Measurements from ENCODE around the gene ZCCHC4. TPM values are rescaled to one million over a fixed set of nuclear protein-coding genes. Genes with fewer than 3 reads are reported as not detected.

The ZCCHC4 gene
- total RNA-seq, 1 experiment from 2014 or later: 13.1 TPM

DNA sequence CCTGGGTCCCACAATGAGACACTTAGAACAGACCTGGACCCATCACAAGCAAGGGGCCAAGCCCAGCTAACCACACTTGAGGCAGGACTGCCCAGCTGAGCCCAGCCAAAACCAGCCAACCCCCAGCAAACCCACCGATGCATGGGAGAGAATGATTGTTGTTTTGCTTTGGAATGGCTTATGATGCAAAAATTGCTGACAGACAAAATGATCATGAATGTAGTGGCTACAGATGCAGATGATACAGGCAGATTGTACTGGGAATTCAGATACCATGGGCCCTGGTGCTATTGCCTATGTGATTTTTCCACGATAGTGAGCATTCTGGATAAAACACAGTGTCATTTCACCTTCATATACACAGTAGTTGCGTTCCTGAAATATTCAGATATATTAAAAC, 9.0 kb upstream of the ZCCHC4 start:
- Mint-ChIP-seq H3K27me3 (ENCODE audit: insufficient read depth, unreplicated experiment) (no peaks in the 10 kb centered on the region), H3K4me1 (ENCODE audit: low read depth, unreplicated experiment) (peaks cover 7% of the 10 kb centered on the region), H3K27ac (ENCODE audit: unreplicated experiment) (no peak overlapping the region), H3K36me3 (ENCODE audit: insufficient read depth, unreplicated experiment) (peaks cover 6% of the 10 kb centered on the region), H3K9me3 (ENCODE audit: unreplicated experiment) (no peaks in the 10 kb centered on the region), H3K4me3 (ENCODE audit: unreplicated experiment) (no peak overlapping the region)
- Histone ChIP-seq H3K27me3 (replicated peaks; ENCODE audit: control insufficient read depth, insufficient read depth, low read length) (no peaks in the 10 kb centered on the region), H3K4me1 (peaks cover 12% of the 10 kb centered on the region), H3K9me3 (no peaks in the 10 kb centered on the region), H3K36me3 (ENCODE audit: control insufficient read depth, insufficient read depth, low read length) (no peaks in the 10 kb centered on the region), H3K4me3 (ENCODE audit: low read depth, low read length) (no peak overlapping the region)
- POLR2A ChIA-PET: no interaction called here
- intact Hi-C loops (cut with micrococcal nuclease; ENCODE audit: unreplicated experiment): no loop called here
- TF ChIP-seq, protein P1, sequence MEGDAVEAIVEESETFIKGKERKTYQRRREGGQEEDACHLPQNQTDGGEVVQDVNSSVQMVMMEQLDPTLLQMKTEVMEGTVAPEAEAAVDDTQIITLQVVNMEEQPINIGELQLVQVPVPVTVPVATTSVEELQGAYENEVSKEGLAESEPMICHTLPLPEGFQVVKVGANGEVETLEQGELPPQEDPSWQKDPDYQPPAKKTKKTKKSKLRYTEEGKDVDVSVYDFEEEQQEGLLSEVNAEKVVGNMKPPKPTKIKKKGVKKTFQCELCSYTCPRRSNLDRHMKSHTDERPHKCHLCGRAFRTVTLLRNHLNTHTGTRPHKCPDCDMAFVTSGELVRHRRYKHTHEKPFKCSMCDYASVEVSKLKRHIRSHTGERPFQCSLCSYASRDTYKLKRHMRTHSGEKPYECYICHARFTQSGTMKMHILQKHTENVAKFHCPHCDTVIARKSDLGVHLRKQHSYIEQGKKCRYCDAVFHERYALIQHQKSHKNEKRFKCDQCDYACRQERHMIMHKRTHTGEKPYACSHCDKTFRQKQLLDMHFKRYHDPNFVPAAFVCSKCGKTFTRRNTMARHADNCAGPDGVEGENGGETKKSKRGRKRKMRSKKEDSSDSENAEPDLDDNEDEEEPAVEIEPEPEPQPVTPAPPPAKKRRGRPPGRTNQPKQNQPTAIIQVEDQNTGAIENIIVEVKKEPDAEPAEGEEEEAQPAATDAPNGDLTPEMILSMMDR (IDR thresholded peaks at IDR 0.05; ENCODE audit: insufficient read depth in 1 of 2, low read depth in 1 of 2, low read length in 1 of 2, severe bottlenecking in 1 of 2, unreplicated experiment in 1 of 2): no peak
- CTCF ChIA-PET: interaction anchor here (3.2 kb wide), 1 partner anchor 9 kb away, joined by 17 read pairs; the partner anchor contains the start of gene ZCCHC4
- BruUV-seq (replicated peaks): no TSS peak
- DNase-seq: no peak

DNA sequence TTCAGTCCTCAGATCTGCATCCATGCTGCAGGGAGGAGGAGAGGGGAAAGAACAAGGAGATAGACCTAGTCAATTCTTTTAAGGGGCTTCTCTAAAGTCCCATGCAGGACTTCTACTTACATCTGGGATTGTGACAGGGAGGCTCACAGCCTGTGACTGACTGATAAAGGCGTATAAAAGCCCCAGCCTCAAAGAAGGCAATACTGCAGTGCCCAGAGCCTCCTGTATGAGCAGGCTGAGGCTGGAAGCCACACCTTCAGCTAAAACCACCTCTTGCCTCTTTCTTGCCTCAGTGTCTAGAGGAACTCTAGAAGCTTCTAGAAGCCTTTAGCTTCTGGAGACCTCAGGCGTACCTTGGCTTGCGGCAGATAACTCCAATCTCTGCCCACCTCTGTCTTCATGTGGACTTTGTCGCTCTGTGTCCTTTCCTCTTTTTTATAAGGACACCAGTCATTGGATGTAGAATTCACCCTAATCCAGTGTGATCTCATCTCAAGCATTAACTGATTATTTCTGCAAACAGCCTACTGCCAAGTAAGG, 6.0 kb upstream of the ZCCHC4 start:
- Histone ChIP-seq H3K4me3 (ENCODE audit: low read depth, low read length) (no peak overlapping the region), H3K9me3 (no peaks in the 10 kb centered on the region), H3K36me3 (ENCODE audit: control insufficient read depth, insufficient read depth, low read length) (no peaks in the 10 kb centered on the region), H3K4me1 (peaks cover 10% of the 10 kb centered on the region), H3K27me3 (replicated peaks; ENCODE audit: control insufficient read depth, insufficient read depth, low read length) (no peaks in the 10 kb centered on the region)
- BruUV-seq (replicated peaks): no TSS peak
- H3K4me3 Mint-ChIP-seq (ENCODE audit: unreplicated experiment): no peak overlapping the region
- H3K36me3 Mint-ChIP-seq (ENCODE audit: insufficient read depth, unreplicated experiment): no peaks in the 10 kb centered on the region
- H3K27me3 Mint-ChIP-seq (ENCODE audit: insufficient read depth, unreplicated experiment): no peaks in the 10 kb centered on the region
- no peak for DNase-seq
- no peak overlapping the region for H3K27ac Mint-ChIP-seq (ENCODE audit: unreplicated experiment)
- POLR2A ChIA-PET: no interaction called here
- TF ChIP-seq, protein P1 (IDR thresholded peaks at IDR 0.05; ENCODE audit: insufficient read depth in 1 of 2, low read depth in 1 of 2, low read length in 1 of 2, severe bottlenecking in 1 of 2, unreplicated experiment in 1 of 2): no peak
- CTCF ChIA-PET: no interaction called here
- intact Hi-C loops (cut with micrococcal nuclease; ENCODE audit: unreplicated experiment): no loop called here
- H3K4me1 Mint-ChIP-seq (ENCODE audit: low read depth, unreplicated experiment): peaks cover 7% of the 10 kb centered on the region
- no peaks in the 10 kb centered on the region for H3K9me3 Mint-ChIP-seq (ENCODE audit: unreplicated experiment)

DNA sequence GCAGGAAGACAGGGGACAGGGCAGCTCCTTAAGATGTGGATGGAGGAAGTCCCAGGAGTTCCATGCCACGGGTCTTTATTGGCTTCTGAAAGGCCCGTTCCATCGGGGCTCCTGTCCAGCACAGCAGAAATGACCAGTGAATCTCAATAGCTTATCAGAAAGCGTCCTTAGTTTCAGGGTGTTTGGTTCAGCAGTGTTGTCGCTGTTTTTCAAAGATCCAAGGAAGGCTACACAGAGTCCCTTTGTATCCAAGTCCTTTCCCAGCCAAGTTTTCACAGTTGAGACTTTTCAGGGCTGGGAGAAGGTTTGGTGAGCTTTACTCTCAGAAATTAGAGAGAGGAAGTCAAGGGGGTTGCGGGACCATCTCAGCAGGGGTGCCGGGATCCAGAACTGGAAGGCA, 5.0 kb upstream of the ZCCHC4 start:
- no TSS peak for BruUV-seq (replicated peaks)
- no peak overlapping the region for H3K27ac Mint-ChIP-seq (ENCODE audit: unreplicated experiment)
- no peaks in the 10 kb centered on the region for H3K9me3 Mint-ChIP-seq (ENCODE audit: unreplicated experiment)
- H3K4me1 Mint-ChIP-seq (ENCODE audit: low read depth, unreplicated experiment): peaks cover 7% of the 10 kb centered on the region
- no peak for DNase-seq
- H3K9me3 ChIP-seq: no peaks in the 10 kb centered on the region
- peaks cover 6% of the 10 kb centered on the region for H3K36me3 Mint-ChIP-seq (ENCODE audit: insufficient read depth, unreplicated experiment)
- no peaks in the 10 kb centered on the region for H3K27me3 ChIP-seq (replicated peaks; ENCODE audit: control insufficient read depth, insufficient read depth, low read length)
- H3K4me3 ChIP-seq (ENCODE audit: low read depth, low read length): no peak overlapping the region
- CTCF ChIA-PET: no interaction called here
- peaks cover 15% of the 10 kb centered on the region for H3K4me1 ChIP-seq
- intact Hi-C loops (cut with micrococcal nuclease; ENCODE audit: unreplicated experiment): no loop called here
- TF ChIP-seq, protein P1 (IDR thresholded peaks at IDR 0.05; ENCODE audit: insufficient read depth in 1 of 2, low read depth in 1 of 2, low read length in 1 of 2, severe bottlenecking in 1 of 2, unreplicated experiment in 1 of 2): no peak
- H3K27me3 Mint-ChIP-seq (ENCODE audit: insufficient read depth, unreplicated experiment): no peaks in the 10 kb centered on the region
- POLR2A ChIA-PET: no interaction called here
- no peak overlapping the region for H3K4me3 Mint-ChIP-seq (ENCODE audit: unreplicated experiment)
- H3K36me3 ChIP-seq (ENCODE audit: control insufficient read depth, insufficient read depth, low read length): no peaks in the 10 kb centered on the region
